Breast epithelium (tissue), 4 donors: ENCODE data around the gene ITPR3. TPM values are rescaled to one million over a fixed set of nuclear protein-coding genes. Genes with fewer than 3 reads are reported as not detected.

Experiments
- DNase-seq, 2 donors: peaks; one replicate each; pipeline ENCODE4 v3.0.0-alpha.2; 2019; ENCODE audit warnings: low spot score in 2 of 2
- H3K27ac ChIP-seq, 2 donors: fragments of 200-600 bp; sonication (generic) in 1 of 2; one replicate each; pipeline ENCODE4 v1.5.1; 2016 to 2019; ENCODE audit warnings: mild to moderate bottlenecking in 1 of 2
- H3K27me3 ChIP-seq, 2 donors: fragments of 200-600 bp; sonication (generic) in 1 of 2; one replicate each; pipeline versions ENCODE4 v1.5.1 to v1.6.0; 2017 to 2019; ENCODE audit warnings: control low read depth in 1 of 2, mild to moderate bottlenecking in 1 of 2
- H3K36me3 ChIP-seq: fragments of 200-600 bp; one replicate; pipeline ENCODE4 v1.5.1; 2019
- H3K4me1 ChIP-seq, 2 donors: fragments of 200-600 bp; sonication (generic); one replicate each; pipeline ENCODE4 v1.5.1; 2016 to 2019; ENCODE audit warnings: control low read depth in 1 of 2
- H3K4me3 ChIP-seq, 3 donors: fragments of 200-600 bp; sonication (generic); 1 replicate in 2 of 3; 2 replicates in 1 of 3; pipeline ENCODE4 v1.5.1; 2016 to 2019; ENCODE audit warnings: mild to moderate bottlenecking in 3 of 3, moderate library complexity in 2 of 3
- H3K9me3 ChIP-seq, 2 donors: fragments of 200-600 bp; sonication (generic) in 1 of 2; one replicate each; pipeline ENCODE4 v1.5.1; 2016 to 2019; ENCODE audit warnings: control low read depth in 1 of 2
- POLR2A ChIP-seq: fragments of 450-650 bp; IDR thresholded peaks from one replicate; pipeline ENCODE4 v1.6.1; 2016; ENCODE audit warnings: antibody characterized with exemption, mild to moderate bottlenecking, moderate library complexity
- POLR2AphosphoS5 ChIP-seq, 3 donors: sonication (generic); formaldehyde crosslinking; IDR thresholded peaks; one replicate each; pipeline ENCODE4 v1.6.1; 2017; ENCODE audit warnings: antibody characterized with exemption in 3 of 3
- intact Hi-C: fragments of 100-400 bp; cut with DNase I; formaldehyde crosslinking; loops from one replicate; pipeline ENCODE4 v1.15.1; 2023; ENCODE audit warnings: low total_unique reads
- total RNA-seq, 3 donors: library from RNA; depleted of rRNA; stranded (reverse); fragments of >200 nt; gene quantifications; one replicate each; pipeline ENCODE4 v1.1.0, GENCODE V29; 2016
- TF ChIP-seq, protein P1 (sequence below), 3 donors: fragments of 450-650 bp; IDR thresholded peaks; one replicate each; pipeline ENCODE4 v1.5.1; 2016 to 2017; ENCODE audit warnings: antibody characterized with exemption in 3 of 3, mild to moderate bottlenecking in 3 of 3, moderate library complexity in 3 of 3

Gene ITPR3
- total RNA-seq, 3 donors from 2014 or later = 18.4 to 40.0 (median 27.7) TPM

DNA sequence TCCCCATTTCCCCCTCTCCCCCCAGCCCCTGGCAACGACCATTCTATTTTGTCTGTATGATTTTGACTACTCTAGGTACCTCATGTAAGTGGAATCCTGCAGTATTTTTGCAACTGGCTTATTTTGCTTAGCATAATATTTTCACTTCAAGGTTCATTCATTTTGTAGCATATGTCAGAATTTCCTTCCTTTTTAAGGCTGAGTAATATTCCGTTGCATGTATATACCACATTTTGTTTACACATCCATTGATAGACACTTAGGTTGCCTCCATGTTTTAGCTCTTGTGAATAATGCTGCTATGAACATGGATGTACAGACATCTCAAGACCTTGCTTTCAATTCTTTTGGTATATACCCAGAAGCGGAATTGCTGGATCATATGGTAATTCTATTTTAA lies 91.8 kb downstream of the ITPR3 start:
- Histone ChIP-seq H3K4me3 (no peak overlapping the region), H3K27ac (no peak overlapping the region), H3K36me3 (no peaks in the 10 kb centered on the region), H3K9me3 (no peaks in the 10 kb centered on the region), H3K4me1 (peaks cover 0 to 7% of the 10 kb centered on the region in 2 donors), H3K27me3 (no peaks in the 10 kb centered on the region)
- no peak for DNase-seq
- intact Hi-C loops = no loop called here
- no peak for TF ChIP-seq POLR2A
- TF ChIP-seq, protein P1, sequence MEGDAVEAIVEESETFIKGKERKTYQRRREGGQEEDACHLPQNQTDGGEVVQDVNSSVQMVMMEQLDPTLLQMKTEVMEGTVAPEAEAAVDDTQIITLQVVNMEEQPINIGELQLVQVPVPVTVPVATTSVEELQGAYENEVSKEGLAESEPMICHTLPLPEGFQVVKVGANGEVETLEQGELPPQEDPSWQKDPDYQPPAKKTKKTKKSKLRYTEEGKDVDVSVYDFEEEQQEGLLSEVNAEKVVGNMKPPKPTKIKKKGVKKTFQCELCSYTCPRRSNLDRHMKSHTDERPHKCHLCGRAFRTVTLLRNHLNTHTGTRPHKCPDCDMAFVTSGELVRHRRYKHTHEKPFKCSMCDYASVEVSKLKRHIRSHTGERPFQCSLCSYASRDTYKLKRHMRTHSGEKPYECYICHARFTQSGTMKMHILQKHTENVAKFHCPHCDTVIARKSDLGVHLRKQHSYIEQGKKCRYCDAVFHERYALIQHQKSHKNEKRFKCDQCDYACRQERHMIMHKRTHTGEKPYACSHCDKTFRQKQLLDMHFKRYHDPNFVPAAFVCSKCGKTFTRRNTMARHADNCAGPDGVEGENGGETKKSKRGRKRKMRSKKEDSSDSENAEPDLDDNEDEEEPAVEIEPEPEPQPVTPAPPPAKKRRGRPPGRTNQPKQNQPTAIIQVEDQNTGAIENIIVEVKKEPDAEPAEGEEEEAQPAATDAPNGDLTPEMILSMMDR (IDR thresholded peaks at IDR 0.05) = no peak

- intact Hi-C loops = no loop called here
- no peak for TF ChIP-seq POLR2A
- TF ChIP-seq, protein P1 (IDR thresholded peaks at IDR 0.05) = no peak
- TF ChIP-seq POLR2AphosphoS5 (IDR thresholded peaks at IDR 0.05) = no peak
- DNase-seq = no peak
- Histone ChIP-seq H3K9me3 (no peaks in the 10 kb centered on the region), H3K4me3 (no peak overlapping the region), H3K27ac (peak overlapping the region in 1 of 2 donors; percentile 0), H3K27me3 (no peaks in the 10 kb centered on the region), H3K36me3 (no peaks in the 10 kb centered on the region), H3K4me1 (peaks cover 0 to 7% of the 10 kb centered on the region in 2 donors)
These were observed 92.7 kb downstream of the ITPR3 start for GRCh38 chr6:33713786-33714185.

DNA sequence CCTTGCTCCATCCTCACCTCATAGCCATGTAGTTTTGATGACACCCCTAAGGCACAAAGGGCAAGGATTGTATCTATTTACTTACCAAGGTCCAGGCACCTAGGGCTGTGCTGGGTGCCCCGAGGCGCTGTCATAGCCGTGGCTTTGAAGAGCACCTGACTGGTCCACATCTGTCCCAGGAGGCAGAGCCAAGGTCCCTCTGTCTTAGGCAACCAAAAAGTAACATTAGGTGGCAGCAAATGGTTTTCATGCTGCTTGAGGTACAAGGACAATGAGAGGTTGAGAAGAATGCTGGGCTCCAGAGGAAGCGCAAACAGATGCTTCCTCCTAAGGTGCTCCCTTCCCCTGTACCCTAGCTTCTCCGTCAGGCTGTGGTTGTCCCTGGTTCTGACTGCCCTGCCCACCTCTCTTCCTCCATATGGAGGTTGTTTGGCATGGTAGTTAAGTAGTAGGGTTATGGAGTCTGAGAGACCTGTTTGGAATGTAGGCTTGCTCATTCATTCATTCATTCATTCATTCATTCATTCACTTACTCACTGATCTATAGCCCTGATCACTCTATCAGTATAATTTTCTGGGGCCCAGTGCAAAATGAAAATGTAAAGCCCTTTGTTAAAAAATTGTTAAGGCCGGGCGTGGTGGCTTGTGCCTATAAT lies 93.4 kb downstream of the ITPR3 start:
- no peaks in the 10 kb centered on the region for H3K27me3 ChIP-seq
- H3K4me1 ChIP-seq = peaks cover 0 to 7% of the 10 kb centered on the region in 2 donors
- H3K4me3 ChIP-seq = no peak overlapping the region
- DNase-seq = no peak
- no peaks in the 10 kb centered on the region for H3K9me3 ChIP-seq
- no peak for TF ChIP-seq POLR2AphosphoS5 (IDR thresholded peaks at IDR 0.05)
- TF ChIP-seq POLR2A = no peak
- TF ChIP-seq, protein P1 (IDR thresholded peaks at IDR 0.05) = no peak
- no peaks in the 10 kb centered on the region for H3K36me3 ChIP-seq
- intact Hi-C loops = no loop called here
- H3K27ac ChIP-seq = peak overlapping the region in 1 of 2 donors; percentile 0

GRCh38 chr6:33716379-33716778 lies 95.3 kb downstream of the ITPR3 start:
- Histone ChIP-seq H3K27ac (peak overlapping the region; percentile 49 to 50), H3K9me3 (no peaks in the 10 kb centered on the region), H3K27me3 (no peaks in the 10 kb centered on the region), H3K4me3 (no peak overlapping the region), H3K36me3 (no peaks in the 10 kb centered on the region), H3K4me1 (no peaks in the 10 kb centered on the region)
- no peak for DNase-seq
- intact Hi-C loops = no loop called here
- TF ChIP-seq POLR2A = no peak
- TF ChIP-seq, protein P1 (IDR thresholded peaks at IDR 0.05) = no peak
- TF ChIP-seq POLR2AphosphoS5 (IDR thresholded peaks at IDR 0.05) = no peak

DNA sequence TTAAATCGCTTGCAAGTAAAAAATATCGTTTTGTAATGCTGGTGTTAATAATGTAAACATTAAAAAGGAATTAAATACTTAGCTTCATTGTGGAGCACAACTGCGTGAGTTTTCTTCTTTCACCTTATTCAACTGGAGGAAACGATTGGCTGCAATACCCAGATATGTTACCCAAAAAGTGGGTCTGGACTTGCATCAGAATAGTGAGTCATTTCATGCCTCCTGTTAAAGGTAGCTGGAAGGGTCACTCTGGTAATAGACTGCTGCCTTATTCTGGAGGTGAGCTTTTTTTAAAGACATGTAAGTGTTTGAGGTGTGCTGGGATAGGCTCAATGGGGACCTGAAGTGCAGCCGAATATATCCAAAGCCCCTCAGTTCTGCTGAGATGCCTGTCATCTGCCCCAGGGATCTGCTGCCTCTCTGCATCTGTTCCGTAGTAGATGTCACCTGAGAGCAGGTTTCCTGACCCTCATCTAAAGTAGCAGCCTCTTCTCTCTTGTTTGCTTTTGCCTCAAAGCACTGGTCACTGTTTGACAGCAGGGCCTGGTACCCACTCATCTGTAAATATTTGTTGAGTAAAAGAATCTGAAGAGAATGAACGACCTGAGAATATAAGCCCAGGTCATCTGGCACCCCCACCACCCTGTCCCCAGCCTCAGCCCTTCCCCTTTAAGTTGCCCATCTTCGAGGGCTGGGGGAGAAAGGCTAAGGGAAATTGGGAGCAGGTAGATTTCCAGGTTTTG lies 95.9 kb downstream of the ITPR3 start:
- Histone ChIP-seq H3K4me1 (no peaks in the 10 kb centered on the region), H3K4me3 (no peak overlapping the region), H3K9me3 (no peaks in the 10 kb centered on the region), H3K27me3 (no peaks in the 10 kb centered on the region), H3K27ac (peak overlapping the region; percentile 38 to 50), H3K36me3 (no peaks in the 10 kb centered on the region)
- intact Hi-C loops = no loop called here
- no peak for TF ChIP-seq POLR2AphosphoS5 (IDR thresholded peaks at IDR 0.05)
- TF ChIP-seq, protein P1 (IDR thresholded peaks at IDR 0.05) = no peak
- no peak for TF ChIP-seq POLR2A
- DNase-seq = no peak
